ENCODE data around the gene ITGAV.
A peak's percentile ranks its signal among the peaks of the same experiment; 100 is the strongest.
"Not testable (repeated sequence)": the region's sequence is repeated elsewhere in the genome, so short reads cannot be mapped to it uniquely, and the experiment has no call there.

ITGAV gene

GRCh38 chr2:186589612-186590349 is at the start of gene ITGAV:
Gene ITGAV (plus strand): TSS chr2:186590056. CDS start chr2:186590339, 283 bp downstream.
- peak; percentile 90 for DNase-seq (ENCODE audit: low spot score)

GRCh38 chr2:186540941-186541340 is 48.9 kb upstream of the ITGAV start:
- DNase-seq (ENCODE audit: low spot score), result no peak

DNA sequence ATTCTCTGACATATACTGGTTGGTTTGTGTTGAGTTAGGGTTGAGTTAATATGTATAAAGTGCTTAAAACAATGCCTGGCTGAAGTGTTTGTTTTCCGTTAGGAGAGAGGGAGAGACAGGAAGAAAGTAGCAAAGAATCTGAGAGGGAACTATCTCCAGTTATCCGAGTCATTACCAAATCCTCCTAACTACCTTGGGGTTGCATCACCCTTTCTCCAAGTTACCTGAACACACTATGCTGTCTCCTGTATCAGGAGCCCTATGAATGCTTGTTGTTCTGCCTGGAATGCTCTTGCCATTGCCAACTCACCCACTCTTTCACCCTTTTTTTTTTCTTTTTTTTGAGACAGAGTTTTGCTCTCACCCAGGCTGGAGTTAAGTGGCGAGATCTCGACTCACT is 47.9 kb upstream of the ITGAV start:
- DNase-seq (ENCODE audit: low spot score), result no peak

DNA sequence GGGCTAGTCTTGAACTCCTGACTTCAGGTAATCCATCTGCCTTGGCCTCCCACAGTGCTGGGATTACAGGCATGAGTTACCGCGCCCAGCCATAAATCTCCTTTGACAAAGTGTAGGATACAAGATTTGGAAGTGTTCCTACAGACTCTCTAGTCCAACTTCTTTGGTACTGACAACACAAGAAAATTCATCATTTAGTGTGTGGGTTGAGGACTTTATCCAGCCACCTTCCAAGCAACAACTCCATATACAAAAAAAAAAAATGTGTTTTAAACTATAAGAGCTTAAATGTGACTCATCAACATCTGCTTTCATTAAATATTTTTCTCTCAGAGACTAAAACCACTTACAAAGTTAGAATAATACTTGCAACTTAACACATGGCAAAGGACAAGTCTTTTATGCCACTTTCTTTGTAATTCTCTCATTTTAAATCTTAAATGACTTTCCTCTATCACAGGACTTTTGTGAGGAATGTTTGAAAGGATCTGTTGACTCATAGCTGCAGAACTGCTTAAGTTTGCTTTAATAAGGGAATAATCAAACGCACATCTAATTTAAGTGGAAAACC is 46.2 kb upstream of the ITGAV start:
- no peak for DNase-seq (ENCODE audit: low spot score)

- peak; percentile 31 for DNase-seq (ENCODE audit: low spot score)
Measured at GRCh38 chr2:186544255-186544675, 45.6 kb upstream of the ITGAV start.

GRCh38 chr2:186546846-186547245 is 43.0 kb upstream of the ITGAV start:
- no peak for DNase-seq (ENCODE audit: low spot score)

- no peak for DNase-seq (ENCODE audit: low spot score)
Measured at GRCh38 chr2:186551323-186552050, 38.4 kb upstream of the ITGAV start.

- no peak for DNase-seq (ENCODE audit: low spot score)
Measured at GRCh38 chr2:186554429-186554828, 35.4 kb upstream of the ITGAV start.

DNA sequence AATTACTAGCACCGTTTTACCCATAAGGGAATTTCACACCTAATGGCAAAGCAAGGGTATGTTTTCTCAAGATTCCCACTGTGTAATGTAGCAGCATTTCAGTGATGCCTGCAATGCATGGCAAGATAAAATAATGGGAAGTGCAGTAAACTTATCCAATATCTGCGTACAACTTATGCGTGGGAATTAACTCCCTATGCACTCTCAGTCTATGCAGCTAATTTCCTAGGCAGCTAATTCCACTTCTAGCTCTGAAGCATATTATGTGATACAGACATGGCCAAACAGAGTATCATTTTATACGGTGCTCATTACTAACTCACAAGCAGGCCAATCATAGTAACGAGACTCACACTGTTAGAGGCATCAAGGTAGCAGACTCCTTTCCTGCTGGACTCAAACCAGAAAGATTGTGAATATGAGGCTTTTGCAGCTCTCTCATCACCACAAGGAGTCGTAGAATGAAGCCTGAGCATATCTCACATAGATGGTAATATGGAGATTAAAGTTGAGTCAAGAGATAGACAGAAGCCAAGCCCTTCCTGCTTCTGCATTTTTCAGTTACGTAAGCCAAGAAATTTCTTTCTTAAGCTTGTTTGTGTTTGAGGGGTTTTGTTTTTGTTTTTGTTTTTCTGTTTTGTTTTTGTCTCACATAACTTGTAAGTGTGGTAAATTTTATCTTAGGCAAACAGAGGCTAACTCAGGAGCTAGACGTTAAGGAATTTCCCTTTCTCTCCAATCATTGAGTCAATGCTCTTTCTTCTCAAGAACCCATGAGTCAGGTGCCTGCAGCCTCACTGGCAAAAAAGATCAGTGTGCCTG is 34.8 kb upstream of the ITGAV start:
- no peak for DNase-seq (ENCODE audit: low spot score)

- DNase-seq (ENCODE audit: low spot score), result no peak
Measured at GRCh38 chr2:186558512-186559276, 31.2 kb upstream of the ITGAV start.

DNA sequence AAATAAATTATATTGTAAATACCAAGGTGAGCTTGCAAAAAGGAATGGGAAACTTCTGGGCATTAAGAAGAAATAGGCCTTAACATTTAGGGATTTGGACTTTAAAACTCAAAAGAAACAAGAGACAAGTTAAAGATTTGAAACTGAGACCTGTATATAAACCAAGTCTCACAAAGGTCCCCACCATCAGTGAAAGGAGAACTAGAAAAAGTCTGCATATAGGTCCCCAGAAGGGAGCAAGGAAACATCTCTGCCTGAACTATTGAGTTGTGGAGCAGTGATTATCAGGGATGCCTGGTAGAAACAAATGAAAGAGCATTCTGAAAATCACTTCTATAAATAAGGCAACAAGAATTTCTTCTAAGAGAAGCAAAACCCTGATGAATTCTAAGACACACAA is 30.5 kb upstream of the ITGAV start:
- no peak for DNase-seq (ENCODE audit: low spot score)

DNA sequence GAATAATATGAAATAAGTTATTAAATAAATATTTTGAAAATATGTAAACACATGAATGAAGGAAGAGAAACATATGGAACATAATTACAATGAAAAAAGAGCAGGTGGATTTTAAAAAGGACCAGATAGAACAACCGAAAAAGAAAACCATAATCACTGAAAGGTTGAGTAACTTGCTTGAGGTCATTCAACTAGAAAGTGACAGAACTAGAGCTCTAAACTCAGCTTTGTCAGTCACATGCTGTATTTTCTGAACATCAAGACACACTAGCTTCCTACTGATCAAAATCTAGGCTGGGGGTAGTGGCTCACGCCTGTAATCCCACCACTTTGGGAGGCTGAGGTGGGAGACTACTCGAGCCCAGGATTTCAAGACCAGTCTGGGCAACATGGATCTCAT is 30.0 kb upstream of the ITGAV start:
- DNase-seq (ENCODE audit: low spot score), result no peak

- no peak for DNase-seq (ENCODE audit: low spot score)
Measured at GRCh38 chr2:186560254-186560653, 29.6 kb upstream of the ITGAV start.

DNA sequence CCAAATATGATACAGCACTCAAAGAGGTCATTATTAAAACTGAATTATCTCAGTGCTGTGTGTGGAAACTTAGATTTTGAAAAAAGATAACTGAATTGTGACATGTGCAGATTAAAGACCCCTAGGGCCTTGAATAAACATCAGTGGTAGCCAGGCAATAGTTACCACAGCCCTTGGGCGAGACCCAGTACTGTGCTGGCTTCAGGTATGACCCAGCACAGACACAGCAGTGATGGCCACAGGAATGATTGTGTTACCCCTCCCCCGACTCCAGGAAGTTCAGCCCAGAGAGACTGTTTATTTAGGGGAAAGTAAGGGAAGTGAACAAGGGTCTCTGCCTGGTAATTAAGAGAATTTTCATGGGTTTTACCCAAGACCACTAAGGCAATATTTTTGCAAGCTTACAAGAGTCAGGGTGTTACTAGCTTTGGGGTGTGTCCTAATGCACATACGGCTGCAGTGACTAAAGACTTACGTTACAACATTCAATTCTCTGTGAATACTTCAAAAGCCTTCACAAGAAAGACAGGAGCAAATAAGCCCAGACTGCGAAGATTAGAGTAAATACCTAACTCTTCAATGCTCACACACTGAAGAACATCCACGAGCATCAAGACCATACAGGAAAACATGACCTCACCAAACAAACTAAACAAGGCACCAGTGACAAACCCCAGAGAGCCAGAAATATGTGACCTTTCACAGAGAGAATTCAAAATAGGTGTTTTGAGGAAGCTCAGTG is 28.2 kb upstream of the ITGAV start:
- no peak for DNase-seq (ENCODE audit: low spot score)

GRCh38 chr2:186562209-186562578 is 27.7 kb upstream of the ITGAV start:
- DNase-seq (ENCODE audit: low spot score), result no peak

DNA sequence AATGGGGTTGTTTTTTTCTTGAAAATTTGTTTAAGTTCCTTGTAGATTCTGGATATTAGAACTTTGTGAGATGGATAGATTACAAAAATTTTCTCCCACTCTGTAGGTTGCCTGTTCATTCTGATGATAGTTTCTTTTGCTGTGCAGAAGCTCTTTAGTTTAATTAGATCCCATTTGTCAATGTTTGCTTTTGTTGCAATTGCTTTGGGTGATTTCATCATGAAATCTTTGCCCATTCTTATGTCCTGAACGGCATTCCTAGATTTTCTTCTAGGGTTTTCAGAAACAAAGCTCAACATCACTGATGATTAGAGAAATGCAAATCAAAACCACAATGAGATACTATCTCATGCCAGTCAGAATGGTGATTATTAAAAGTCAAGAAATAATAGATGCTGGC is 21.3 kb upstream of the ITGAV start:
- not testable (repeated sequence) for DNase-seq (ENCODE audit: low spot score)

- DNase-seq (ENCODE audit: low spot score), result not testable (repeated sequence)
Measured at GRCh38 chr2:186569127-186569526, 20.7 kb upstream of the ITGAV start.

DNA sequence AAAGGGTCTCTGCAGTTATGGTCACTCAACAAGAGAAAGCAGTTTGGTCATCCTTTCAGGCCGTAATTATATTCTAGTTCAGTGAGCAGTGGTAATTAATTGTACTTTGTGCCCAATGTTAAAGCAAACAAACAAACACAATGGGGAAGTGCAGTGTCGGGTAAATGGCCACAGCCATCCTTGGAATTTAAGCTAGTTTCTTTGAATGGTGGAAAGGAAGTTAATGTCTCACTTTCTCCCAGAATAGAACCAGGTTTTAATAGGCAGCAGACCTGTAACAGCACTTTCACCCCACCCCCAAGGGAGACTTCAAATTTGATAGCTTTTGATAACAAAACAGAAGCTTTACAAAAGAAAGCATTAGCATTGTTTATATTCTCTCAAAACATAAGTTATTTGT is 20.0 kb upstream of the ITGAV start:
- DNase-seq (ENCODE audit: low spot score), result no peak

- no peak for DNase-seq (ENCODE audit: low spot score)
Measured at GRCh38 chr2:186570604-186571003, 19.3 kb upstream of the ITGAV start.

DNA sequence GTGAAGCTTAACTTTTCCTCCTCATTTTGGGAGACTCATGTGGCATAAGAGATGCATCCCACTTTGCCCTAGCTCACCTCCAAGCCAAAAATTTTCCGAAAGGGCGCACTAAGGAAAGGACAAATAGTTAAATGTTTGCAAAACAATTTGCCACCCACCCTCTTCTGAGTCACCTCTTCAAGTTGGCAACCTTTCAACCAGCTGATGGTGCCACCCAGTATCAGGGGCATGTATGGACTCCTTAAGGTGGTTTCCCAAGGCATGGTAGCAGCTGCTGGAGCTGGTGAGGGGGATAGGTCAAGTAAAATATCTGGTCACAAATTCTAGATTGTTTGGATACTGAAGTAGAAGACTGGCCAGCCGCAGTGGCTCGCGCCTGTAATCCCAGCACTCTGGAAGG is 17.2 kb upstream of the ITGAV start:
- DNase-seq (ENCODE audit: low spot score), result no peak

DNA sequence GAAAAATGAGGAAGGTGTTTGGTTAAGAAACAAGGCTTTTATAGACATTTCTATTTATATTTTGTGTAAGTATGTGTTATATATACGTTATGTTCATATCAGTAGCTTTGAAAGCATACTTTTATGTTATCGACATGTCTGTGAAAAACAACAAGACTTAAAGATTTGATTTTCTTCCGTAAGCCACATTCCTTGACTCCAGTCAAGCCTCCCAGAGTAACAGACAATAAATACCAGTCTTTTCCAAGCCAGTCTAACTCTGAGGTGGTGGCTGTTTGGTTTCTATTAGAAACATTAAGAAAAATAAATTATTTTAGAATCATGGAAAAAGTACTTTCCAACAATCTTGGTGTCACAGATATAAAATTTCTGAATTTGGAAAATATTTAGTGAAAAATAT is 16.3 kb upstream of the ITGAV start:
- DNase-seq (ENCODE audit: low spot score), result no peak
